ENCODE measurements around the gene RAB27B. TPM values are rescaled to one million over a fixed set of nuclear protein-coding genes. Genes with fewer than 3 reads are reported as not detected.

RAB27B gene
- total RNA-seq (ENCODE audit: unreplicated experiment), result not detected
- long read RNA-seq, result 0 reads

DNA sequence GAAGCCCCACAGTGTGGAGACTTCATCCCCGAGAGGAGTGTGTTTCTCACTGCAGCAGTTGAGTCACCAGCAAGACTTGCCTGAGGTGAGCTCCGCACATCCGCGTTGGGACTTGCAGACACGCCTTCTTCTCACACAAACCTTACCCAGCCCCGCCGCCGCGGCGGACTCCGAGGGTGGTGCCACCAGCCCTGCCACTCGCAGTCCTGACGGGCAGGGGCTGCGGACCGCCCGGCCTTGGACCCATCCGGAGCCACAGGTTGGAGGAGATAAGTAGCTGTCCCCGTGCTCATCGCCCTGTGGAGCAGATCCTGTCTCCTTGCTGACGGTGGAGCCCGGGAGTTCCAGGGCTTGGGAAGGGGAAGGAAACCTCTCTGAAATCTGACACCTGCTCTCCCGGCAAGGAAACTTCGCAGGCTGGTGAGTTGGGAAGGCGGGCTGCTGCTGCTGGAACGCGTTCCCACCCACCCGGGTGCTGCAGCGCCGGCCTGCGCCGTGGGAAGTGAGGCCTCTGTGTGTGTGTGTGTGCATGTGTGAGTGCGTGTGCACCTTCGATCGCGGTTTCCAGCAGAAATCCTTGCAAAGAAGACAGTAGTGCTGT, at the start of gene RAB27B:
Gene RAB27B (plus strand): TSS at position 197 of the 601 bp plus-strand sequence. CDS start 49,109 bp downstream, outside the sequence.
- no peak for TF ChIP-seq CTCF (IDR thresholded peaks at IDR 0.05; ENCODE audit: partially characterized antibody, unreplicated experiment)
- Mint-ChIP-seq H3K36me3 (ENCODE audit: unreplicated experiment) (peaks cover 9% of the 10 kb centered on the region), H3K4me1 (ENCODE audit: low read depth, unreplicated experiment) (no peaks in the 10 kb centered on the region), H3K9me3 (ENCODE audit: unreplicated experiment) (no peaks in the 10 kb centered on the region), H3K27me3 (ENCODE audit: unreplicated experiment) (peaks cover 2% of the 10 kb centered on the region), H3K4me3 (ENCODE audit: unreplicated experiment) (peak within 1 kb of the TSS; percentile 80), H3K27ac (ENCODE audit: unreplicated experiment) (no peak within 1 kb of the TSS)
- DNase-seq, result peak; percentile 54

DNA sequence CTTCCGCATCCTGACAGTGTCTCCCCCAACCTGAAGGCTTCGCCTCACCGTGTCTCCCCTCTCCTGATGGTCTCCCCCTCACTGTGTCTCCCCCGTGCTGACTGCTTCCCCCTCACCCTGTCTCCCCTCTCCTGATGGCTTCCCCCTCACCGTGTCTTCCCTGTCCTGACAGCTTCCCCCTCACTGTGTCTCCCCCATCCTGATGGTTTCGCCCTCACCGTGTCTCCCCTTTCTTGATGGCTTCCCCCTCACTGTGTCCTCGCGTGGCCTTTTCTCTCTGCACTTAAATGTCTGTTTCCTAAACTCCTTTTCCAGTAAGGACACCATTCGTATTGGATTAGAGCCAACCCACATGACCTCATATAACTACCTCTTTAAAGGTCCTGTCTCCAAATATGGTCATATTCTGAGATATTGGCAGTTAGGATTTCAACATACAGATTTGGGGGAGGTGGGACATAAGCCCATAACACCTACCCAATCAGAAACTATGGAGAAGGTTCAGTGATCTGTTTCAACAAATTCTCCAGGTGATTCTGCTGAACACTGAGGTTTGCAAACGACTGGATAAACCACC, 47.9 kb upstream of the RAB27B start:
- H3K4me1 Mint-ChIP-seq (ENCODE audit: low read depth, unreplicated experiment), result no peaks in the 10 kb centered on the region
- DNase-seq, result no peak
- no peak for TF ChIP-seq CTCF (IDR thresholded peaks at IDR 0.05; ENCODE audit: partially characterized antibody, unreplicated experiment)
- H3K27ac Mint-ChIP-seq (ENCODE audit: unreplicated experiment), result no peak overlapping the region
- no peak overlapping the region for H3K4me3 Mint-ChIP-seq (ENCODE audit: unreplicated experiment)
- H3K9me3 Mint-ChIP-seq (ENCODE audit: unreplicated experiment), result no peaks in the 10 kb centered on the region
- H3K36me3 Mint-ChIP-seq (ENCODE audit: unreplicated experiment), result no peaks in the 10 kb centered on the region
- no peaks in the 10 kb centered on the region for H3K27me3 Mint-ChIP-seq (ENCODE audit: unreplicated experiment)

- no peak for DNase-seq
- Mint-ChIP-seq H3K4me3 (ENCODE audit: unreplicated experiment) (no peak overlapping the region), H3K27ac (ENCODE audit: unreplicated experiment) (no peak overlapping the region), H3K27me3 (ENCODE audit: unreplicated experiment) (no peaks in the 10 kb centered on the region), H3K36me3 (ENCODE audit: unreplicated experiment) (no peaks in the 10 kb centered on the region), H3K4me1 (ENCODE audit: low read depth, unreplicated experiment) (no peaks in the 10 kb centered on the region), H3K9me3 (ENCODE audit: unreplicated experiment) (no peaks in the 10 kb centered on the region)
- TF ChIP-seq CTCF (IDR thresholded peaks at IDR 0.05; ENCODE audit: partially characterized antibody, unreplicated experiment), result no peak
These were observed 47.3 kb upstream of the RAB27B start for GRCh38 chr18:54780970-54781369.

GRCh38 chr18:54783139-54783538, 45.1 kb upstream of the RAB27B start:
- no peaks in the 10 kb centered on the region for H3K9me3 Mint-ChIP-seq (ENCODE audit: unreplicated experiment)
- no peaks in the 10 kb centered on the region for H3K4me1 Mint-ChIP-seq (ENCODE audit: low read depth, unreplicated experiment)
- H3K27ac Mint-ChIP-seq (ENCODE audit: unreplicated experiment), result no peak overlapping the region
- no peak for TF ChIP-seq CTCF (IDR thresholded peaks at IDR 0.05; ENCODE audit: partially characterized antibody, unreplicated experiment)
- no peaks in the 10 kb centered on the region for H3K36me3 Mint-ChIP-seq (ENCODE audit: unreplicated experiment)
- no peak for DNase-seq
- no peaks in the 10 kb centered on the region for H3K27me3 Mint-ChIP-seq (ENCODE audit: unreplicated experiment)
- H3K4me3 Mint-ChIP-seq (ENCODE audit: unreplicated experiment), result no peak overlapping the region

GRCh38 chr18:54786206-54786605, 42.1 kb upstream of the RAB27B start:
- H3K27me3 Mint-ChIP-seq (ENCODE audit: unreplicated experiment), result no peaks in the 10 kb centered on the region
- no peaks in the 10 kb centered on the region for H3K4me1 Mint-ChIP-seq (ENCODE audit: low read depth, unreplicated experiment)
- no peaks in the 10 kb centered on the region for H3K9me3 Mint-ChIP-seq (ENCODE audit: unreplicated experiment)
- TF ChIP-seq CTCF (IDR thresholded peaks at IDR 0.05; ENCODE audit: partially characterized antibody, unreplicated experiment), result no peak
- no peak for DNase-seq
- no peak overlapping the region for H3K4me3 Mint-ChIP-seq (ENCODE audit: unreplicated experiment)
- no peaks in the 10 kb centered on the region for H3K36me3 Mint-ChIP-seq (ENCODE audit: unreplicated experiment)
- no peak overlapping the region for H3K27ac Mint-ChIP-seq (ENCODE audit: unreplicated experiment)

Measured in glutamatergic neuron (in vitro differentiated cells).